Left lung (tissue), 10 donors: Measurements from ENCODE around the gene LSP1. TPM values are rescaled to one million over a fixed set of nuclear protein-coding genes. Genes with fewer than 3 reads are reported as not detected.

Experiments
- ATAC-seq: fragments of 200-7000 bp; cut with Tn5 transposase; one replicate; pipeline ENCODE4 v1.9.1; 2020; ENCODE audit warnings: moderate library complexity
- DNase-seq, 4 donors: peaks; one replicate each; pipeline ENCODE4 v3.0.0-alpha.2; 2013 to 2020
- H3K27ac ChIP-seq, 2 donors: fragments of 200-600 bp; sonication (generic) in 1 of 2; one replicate each; pipeline versions ENCODE4 v1.5.0 to v1.8.0; 2020 to 2021
- H3K27me3 ChIP-seq, 2 donors: fragments of 200-600 bp; sonication (generic) in 1 of 2; one replicate each; pipeline versions ENCODE4 v1.5.0 to v1.8.0; 2020 to 2021
- H3K36me3 ChIP-seq, 2 donors: fragments of 200-600 bp; sonication (generic) in 1 of 2; one replicate each; pipeline versions ENCODE4 v1.5.0 to v1.8.0; 2020 to 2021
- H3K4me1 ChIP-seq, 2 donors: fragments of 200-600 bp; one replicate each; pipeline ENCODE4 v1.8.0; 2021
- H3K4me3 ChIP-seq, 2 donors: fragments of 200-600 bp; sonication (generic) in 1 of 2; one replicate each; pipeline versions ENCODE4 v1.5.0 to v1.8.0; 2020 to 2021; ENCODE audit warnings: mild to moderate bottlenecking in 1 of 2
- H3K9me3 ChIP-seq, 2 donors: fragments of 200-600 bp; sonication (generic) in 1 of 2; one replicate each; pipeline versions ENCODE4 v1.5.0 to v1.8.0; 2020 to 2021
- intact Hi-C, 2 donors: fragments of 100-400 bp; cut with DNase I; formaldehyde crosslinking; loops; one replicate each; pipeline versions ENCODE4 v1.11.2 to v1.14.2; 2022
- polyA plus RNA-seq, 6 donors: library from polyadenylated mRNA; unstranded; fragments of 120-200 nt; gene quantifications; one replicate each; pipeline ENCODE4 v1.2.1, GENCODE V29; 2013; ENCODE audit not compliant: insufficient read length in 6 of 6
- total RNA-seq, 2 donors: library from RNA; stranded (reverse); fragmentation: NEBNext Ultra II Directional; extraction: Animal tissue kit (Norgen Biotek cat#: 25700); gene quantifications; one replicate each; pipeline ENCODE4 v1.2.1, GENCODE V29; 2021
- TF ChIP-seq, protein P1 (sequence below), 2 donors: fragments of 200-600 bp; sonication (generic) in 1 of 2; IDR thresholded peaks; one replicate each; pipeline versions ENCODE4 v1.5.0 to v1.8.0; 2021; ENCODE audit warnings: antibody characterized with exemption in 2 of 2
- donor health status: DM: no; HTN: yes; CAD: no.
- donor health status: DM: no; HTN: no; CAD: no.

The LSP1 gene
- total and polyA plus RNA-seq, 8 donors: 5.9 to 76.6 (median 7.5) TPM

DNA sequence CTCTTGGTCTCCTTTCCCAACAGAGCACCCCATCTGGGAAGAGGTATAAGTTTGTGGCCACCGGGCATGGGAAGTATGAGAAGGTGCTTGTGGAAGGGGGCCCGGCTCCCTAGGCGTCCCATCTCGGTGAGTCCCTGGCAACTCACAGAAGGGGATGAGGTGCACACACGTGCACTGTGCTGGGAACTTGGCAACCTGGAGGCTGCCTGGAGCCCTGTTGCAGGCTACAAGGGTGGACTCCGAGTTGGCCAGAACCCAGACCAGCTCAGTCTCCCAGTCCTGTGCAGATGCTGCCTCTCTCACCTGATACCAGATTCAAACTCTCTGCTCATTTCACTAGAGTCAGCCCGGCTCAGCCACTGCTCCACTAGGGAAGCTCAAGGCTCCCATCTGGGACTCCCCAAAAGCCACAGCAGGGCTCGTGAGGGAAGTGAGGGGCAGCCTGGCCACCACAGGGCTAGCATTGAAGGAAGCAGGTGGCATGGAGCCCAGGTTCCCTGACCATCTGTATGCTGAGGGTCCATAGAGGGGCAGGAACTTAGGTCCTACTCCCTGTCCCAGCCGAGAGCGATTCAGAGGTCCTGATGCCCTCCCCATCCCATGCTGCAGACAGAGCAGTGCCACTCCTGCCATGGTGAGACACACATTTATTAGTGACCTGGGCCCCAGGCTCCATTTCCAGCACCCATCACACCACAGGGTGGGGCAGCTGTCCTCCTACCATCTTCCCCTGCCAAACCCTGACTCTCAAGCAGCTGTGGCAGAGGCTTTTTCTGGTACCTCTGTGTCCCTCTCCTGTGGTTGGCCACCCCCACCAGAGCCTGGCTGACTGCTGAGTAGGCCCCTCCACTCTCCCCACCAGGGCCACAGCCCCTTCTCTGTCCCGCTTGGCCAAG lies 34.8 kb downstream of the LSP1 start:
- Histone ChIP-seq H3K27me3 (peaks cover 0 to 30% of the 10 kb centered on the region in 2 donors), H3K4me3 (no peak overlapping the region), H3K4me1 (peaks cover 0 to 27% of the 10 kb centered on the region in 2 donors), H3K9me3 (no peaks in the 10 kb centered on the region), H3K27ac (no peak overlapping the region), H3K36me3 (peaks cover 0 to 69% of the 10 kb centered on the region in 2 donors)
- TF ChIP-seq, protein P1, sequence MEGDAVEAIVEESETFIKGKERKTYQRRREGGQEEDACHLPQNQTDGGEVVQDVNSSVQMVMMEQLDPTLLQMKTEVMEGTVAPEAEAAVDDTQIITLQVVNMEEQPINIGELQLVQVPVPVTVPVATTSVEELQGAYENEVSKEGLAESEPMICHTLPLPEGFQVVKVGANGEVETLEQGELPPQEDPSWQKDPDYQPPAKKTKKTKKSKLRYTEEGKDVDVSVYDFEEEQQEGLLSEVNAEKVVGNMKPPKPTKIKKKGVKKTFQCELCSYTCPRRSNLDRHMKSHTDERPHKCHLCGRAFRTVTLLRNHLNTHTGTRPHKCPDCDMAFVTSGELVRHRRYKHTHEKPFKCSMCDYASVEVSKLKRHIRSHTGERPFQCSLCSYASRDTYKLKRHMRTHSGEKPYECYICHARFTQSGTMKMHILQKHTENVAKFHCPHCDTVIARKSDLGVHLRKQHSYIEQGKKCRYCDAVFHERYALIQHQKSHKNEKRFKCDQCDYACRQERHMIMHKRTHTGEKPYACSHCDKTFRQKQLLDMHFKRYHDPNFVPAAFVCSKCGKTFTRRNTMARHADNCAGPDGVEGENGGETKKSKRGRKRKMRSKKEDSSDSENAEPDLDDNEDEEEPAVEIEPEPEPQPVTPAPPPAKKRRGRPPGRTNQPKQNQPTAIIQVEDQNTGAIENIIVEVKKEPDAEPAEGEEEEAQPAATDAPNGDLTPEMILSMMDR (IDR thresholded peaks at IDR 0.05): no peak
- ATAC-seq (no peak), DNase-seq (peak in 2 of 4 donors; percentile 16 to 32)
- intact Hi-C loops: loop anchor here in 1 of 2 donors (5.0 kb wide), 1 partner anchor 265 kb away; no protein-coding TSS in a partner anchor

DNA sequence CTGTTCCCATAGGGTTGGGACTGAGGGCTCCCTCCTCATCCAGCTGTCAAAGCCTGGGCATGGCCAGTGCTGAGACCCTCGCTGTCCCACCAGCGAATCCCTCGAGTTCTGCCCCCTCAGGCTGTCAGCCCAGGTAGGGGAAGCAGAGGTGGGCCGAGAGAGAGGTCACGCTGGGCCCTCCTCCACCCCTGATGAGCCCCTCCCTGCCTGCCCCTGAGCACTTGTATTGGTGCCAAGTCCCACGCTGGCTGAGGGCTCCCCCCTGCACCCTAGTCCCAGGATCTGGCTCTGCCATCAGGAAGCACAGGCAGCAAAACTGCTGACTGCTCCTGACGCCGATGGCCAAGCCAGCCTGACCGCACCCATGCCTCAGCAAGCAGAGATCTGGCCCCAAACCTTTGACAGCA lies 35.5 kb downstream of the LSP1 start:
- DNase-seq (peak in 2 of 4 donors; percentile 29 to 42), ATAC-seq (no peak)
- TF ChIP-seq, protein P1 (IDR thresholded peaks at IDR 0.05): no peak
- H3K4me3 ChIP-seq: no peak overlapping the region
- H3K36me3 ChIP-seq: peaks cover 0 to 62% of the 10 kb centered on the region in 2 donors
- peaks cover 0 to 27% of the 10 kb centered on the region in 2 donors for H3K4me1 ChIP-seq
- peaks cover 0 to 30% of the 10 kb centered on the region in 2 donors for H3K27me3 ChIP-seq
- H3K9me3 ChIP-seq: no peaks in the 10 kb centered on the region
- no peak overlapping the region for H3K27ac ChIP-seq
- intact Hi-C loops: loop anchor here in 1 of 2 donors (5.0 kb wide), 1 partner anchor 264 kb away; no protein-coding TSS in a partner anchor

GRCh38 chr11:1888811-1889210 lies 35.9 kb downstream of the LSP1 start:
- intact Hi-C loops: loop anchor here in 1 of 2 donors (5.0 kb wide), 1 partner anchor 263 kb away; no protein-coding TSS in a partner anchor
- TF ChIP-seq, protein P1 (IDR thresholded peaks at IDR 0.05): no peak
- ATAC-seq: no peak
- Histone ChIP-seq H3K27me3 (peaks cover 0 to 30% of the 10 kb centered on the region in 2 donors), H3K27ac (no peak overlapping the region), H3K4me1 (peaks cover 0 to 27% of the 10 kb centered on the region in 2 donors), H3K4me3 (no peak overlapping the region), H3K9me3 (no peaks in the 10 kb centered on the region), H3K36me3 (peaks cover 0 to 58% of the 10 kb centered on the region in 2 donors)
- peak in 1 of 4 donors; percentile 27 for DNase-seq

DNA sequence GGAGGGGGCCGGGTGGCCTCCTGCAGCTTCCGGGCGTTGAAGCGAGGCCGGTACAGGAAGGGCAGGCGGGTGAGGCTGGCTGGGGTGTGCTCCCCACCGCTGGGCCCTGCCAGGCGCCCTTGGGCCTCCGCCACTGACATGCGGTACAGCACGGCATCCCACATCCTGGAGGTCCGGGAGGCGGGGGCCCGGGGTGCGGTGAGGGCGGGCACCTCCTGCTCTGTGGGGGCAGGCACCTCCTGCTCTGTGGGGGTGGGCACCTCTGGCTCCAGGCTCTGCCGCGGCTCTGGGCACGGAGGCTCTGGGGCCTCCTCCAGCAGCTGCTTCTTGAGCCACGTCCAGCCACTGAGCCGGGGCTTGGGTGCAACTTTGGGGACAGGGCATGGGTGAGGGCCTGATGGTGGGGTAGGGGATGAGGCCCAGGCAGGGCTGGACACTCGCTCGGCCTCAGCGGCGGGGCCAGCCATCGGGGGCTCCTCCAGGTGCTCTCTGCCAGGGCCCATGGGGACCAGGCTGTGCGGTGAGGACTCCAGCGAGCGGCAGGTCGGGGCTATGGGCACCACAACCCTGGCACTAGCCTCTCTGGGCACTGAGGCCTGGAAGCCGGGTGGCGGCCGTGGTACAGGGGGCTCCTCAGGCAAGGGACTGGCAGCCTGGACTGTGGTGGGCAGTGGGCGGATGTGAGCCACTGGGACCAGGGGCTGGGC lies 36.5 kb downstream of the LSP1 start:
- TF ChIP-seq, protein P1 (IDR thresholded peaks at IDR 0.05): no peak
- Histone ChIP-seq H3K27ac (no peak overlapping the region), H3K36me3 (peaks cover 0 to 52% of the 10 kb centered on the region in 2 donors), H3K4me3 (no peak overlapping the region), H3K9me3 (no peaks in the 10 kb centered on the region), H3K4me1 (peaks cover 0 to 27% of the 10 kb centered on the region in 2 donors), H3K27me3 (peaks cover 0 to 30% of the 10 kb centered on the region in 2 donors)
- DNase-seq: peak in 2 of 4 donors; percentile 41 to 82
- ATAC-seq: peak; percentile 44
- intact Hi-C loops: loop anchor here in 1 of 2 donors (5.0 kb wide), 1 partner anchor 263 kb away; no protein-coding TSS in a partner anchor
